Choroid plexus epithelial cell (primary cell): ENCODE measurements around the gene MCF2L2.

Experiments
- DNase-seq: peaks from one replicate; pipeline ENCODE4 v3.0.0-alpha.2; 2010; ENCODE audit warnings: low read depth
- H3K4me3 ChIP-seq: 2 replicates; pipeline ENCODE4 v1.5.1; 2011; ENCODE audit warnings: low read depth, mild to moderate bottlenecking, control low read depth, low read length, moderate library complexity
- CTCF ChIP-seq: conservative IDR thresholded peaks from 2 replicates; pipeline ENCODE4 v1.5.1; 2011; ENCODE audit warnings: low read depth, mild to moderate bottlenecking, control low read depth, inconsistent platforms, low read length, moderate library complexity

The MCF2L2 gene

GRCh38 chr3:183317886-183318865 lies 110.2 kb downstream of the MCF2L2 start:
- no peak overlapping the region for H3K4me3 ChIP-seq
- TF ChIP-seq CTCF, result no peak
- DNase-seq, result peak; percentile 47

DNA sequence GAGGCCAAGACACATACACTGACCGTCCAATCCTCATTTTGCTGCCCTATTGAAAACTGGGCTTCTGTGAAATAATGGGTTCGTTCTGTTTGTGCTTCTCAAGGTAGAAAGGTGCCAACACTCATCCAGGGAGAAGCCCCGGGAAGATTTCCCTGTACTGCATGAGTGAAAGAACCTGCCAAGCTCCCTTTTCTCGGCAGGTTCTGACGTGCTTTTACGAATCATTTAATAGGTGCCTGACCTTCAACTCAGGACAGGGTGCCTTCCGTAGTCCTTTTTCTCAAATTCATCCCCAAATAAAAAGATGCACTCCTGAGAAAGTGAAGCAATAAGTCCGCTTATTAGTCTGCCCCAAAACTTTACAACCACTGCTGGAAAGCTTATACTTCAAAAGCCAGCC lies 111.1 kb downstream of the MCF2L2 start:
- TF ChIP-seq CTCF, result no peak
- no peak overlapping the region for H3K4me3 ChIP-seq
- DNase-seq, result no peak

GRCh38 chr3:183315739-183316138 lies 112.7 kb downstream of the MCF2L2 start:
- no peak for TF ChIP-seq CTCF
- H3K4me3 ChIP-seq, result no peak overlapping the region

GRCh38 chr3:183313764-183314163 lies 114.7 kb downstream of the MCF2L2 start:
- peak; percentile 20 for DNase-seq
- no peak for TF ChIP-seq CTCF
- H3K4me3 ChIP-seq, result no peak overlapping the region

More at GRCh38 chr3:183315739-183316138, 112.7 kb downstream of the MCF2L2 start:
- no peak for DNase-seq

GRCh38 chr3:183313351-183313750 lies 115.1 kb downstream of the MCF2L2 start:
- no peak overlapping the region for H3K4me3 ChIP-seq
- no peak for TF ChIP-seq CTCF
- no peak for DNase-seq

DNA sequence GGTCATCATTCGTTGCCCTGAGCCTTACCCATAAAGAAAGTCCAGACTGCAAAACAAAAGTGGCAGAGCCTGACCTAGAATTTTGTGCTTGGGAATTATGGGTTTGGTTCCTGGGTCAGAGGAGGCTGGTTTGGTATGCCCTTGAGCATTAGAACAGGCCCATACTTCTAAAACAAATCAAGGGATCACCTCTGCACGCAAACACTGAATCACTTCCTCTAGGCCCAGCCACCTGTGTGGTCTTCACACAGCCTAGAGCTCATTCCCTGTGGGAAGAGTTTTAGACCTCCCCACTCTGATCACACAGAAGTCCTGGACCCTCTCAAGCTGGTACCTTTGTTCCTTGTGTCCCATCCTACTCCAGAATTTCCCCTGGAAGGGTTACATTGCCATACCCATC lies 116.0 kb downstream of the MCF2L2 start:
- no peak for TF ChIP-seq CTCF
- no peak for DNase-seq
- H3K4me3 ChIP-seq, result no peak overlapping the region

GRCh38 chr3:183310936-183311335 lies 117.5 kb downstream of the MCF2L2 start:
- DNase-seq, result no peak
- TF ChIP-seq CTCF, result no peak

More at GRCh38 chr3:183310936-183311335, 117.5 kb downstream of the MCF2L2 start:
- H3K4me3 ChIP-seq, result no peak overlapping the region
